Activated naive CD8-positive, alpha-beta T cell (primary cell): ENCODE results near the gene ARMC2.
A peak's percentile ranks its signal among the peaks of the same experiment; 100 is the strongest.

Experiments used
- H3K27ac Mint-ChIP-seq: one replicate; pipeline ENCODE4 v1.8.0; 2021; ENCODE audit warnings: mixed read lengths
- H3K27me3 Mint-ChIP-seq: one replicate; pipeline ENCODE4 v1.8.0; 2021; ENCODE audit warnings: mixed read lengths
- H3K36me3 Mint-ChIP-seq: one replicate; pipeline ENCODE4 v1.8.0; 2021; ENCODE audit warnings: mixed read lengths
- H3K4me1 Mint-ChIP-seq: one replicate; pipeline ENCODE4 v1.8.0; 2021; ENCODE audit warnings: low read depth, mixed read lengths
- H3K4me3 Mint-ChIP-seq: one replicate; pipeline ENCODE4 v1.8.0; 2021; ENCODE audit warnings: mild to moderate bottlenecking, mixed read lengths
- H3K9me3 Mint-ChIP-seq: one replicate; pipeline ENCODE4 v1.8.0; 2021; ENCODE audit warnings: low read depth, mixed read lengths

Gene ARMC2

DNA sequence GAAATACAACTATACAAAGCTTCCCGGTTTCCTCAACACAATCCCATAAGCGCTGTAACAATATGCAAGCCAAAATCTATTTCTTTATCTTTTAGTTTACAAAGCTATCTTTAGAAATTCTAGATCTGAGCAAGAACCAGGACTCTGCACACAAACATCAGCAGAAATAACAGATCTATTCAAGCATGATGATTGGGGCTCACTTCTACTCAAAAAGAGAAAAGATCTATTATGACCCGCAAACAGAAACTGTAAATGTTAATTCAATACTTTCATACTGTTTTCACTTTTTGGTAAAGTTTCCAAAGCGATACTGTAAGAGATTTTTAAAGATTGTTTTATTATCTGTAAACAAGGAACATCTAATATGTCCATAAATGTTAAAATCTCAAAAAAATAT lies 159.8 kb downstream of the ARMC2 start:
- no peaks in the 10 kb centered on the region for H3K27me3 Mint-ChIP-seq
- peak overlapping the region; percentile 83 for H3K27ac Mint-ChIP-seq
- peak overlapping the region; percentile 96 for H3K4me3 Mint-ChIP-seq
- no peaks in the 10 kb centered on the region for H3K36me3 Mint-ChIP-seq
- no peaks in the 10 kb centered on the region for H3K9me3 Mint-ChIP-seq
- H3K4me1 Mint-ChIP-seq = peaks cover 72% of the 10 kb centered on the region

DNA sequence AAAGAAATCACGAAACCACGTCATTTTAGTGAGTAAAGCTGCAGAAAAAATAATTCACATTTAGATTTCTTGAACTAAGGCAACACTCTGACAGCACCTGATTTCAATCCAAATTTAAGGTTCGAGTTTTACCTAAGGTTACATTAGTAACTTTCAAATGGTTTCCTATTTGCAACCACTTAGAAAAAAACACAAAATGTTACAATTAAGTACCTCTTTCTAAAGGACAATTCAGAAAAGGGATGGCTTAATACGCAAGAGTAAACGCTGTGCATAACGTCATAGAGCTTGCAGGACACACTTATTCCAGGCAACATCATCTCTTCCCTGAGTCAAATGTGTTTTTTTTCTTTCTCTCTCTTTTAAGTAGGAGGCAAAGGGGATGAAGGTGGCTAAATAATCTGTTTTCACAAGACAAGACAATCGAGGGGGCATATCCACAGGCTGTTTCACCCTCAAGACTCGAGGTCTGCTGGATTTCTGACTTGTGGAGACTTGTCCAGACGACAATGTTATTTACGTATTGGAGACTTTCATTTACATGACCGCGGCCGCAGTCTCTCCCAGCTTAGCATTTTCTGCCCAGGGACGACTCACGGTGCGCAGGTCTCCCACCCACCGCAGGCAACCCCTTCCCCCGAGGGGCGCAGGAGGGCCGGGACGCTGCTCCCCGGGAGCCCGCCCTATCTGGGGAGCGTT lies 160.5 kb downstream of the ARMC2 start:
- Mint-ChIP-seq H3K4me3 (peak overlapping the region; percentile 96), H3K4me1 (peaks cover 76% of the 10 kb centered on the region)

DNA sequence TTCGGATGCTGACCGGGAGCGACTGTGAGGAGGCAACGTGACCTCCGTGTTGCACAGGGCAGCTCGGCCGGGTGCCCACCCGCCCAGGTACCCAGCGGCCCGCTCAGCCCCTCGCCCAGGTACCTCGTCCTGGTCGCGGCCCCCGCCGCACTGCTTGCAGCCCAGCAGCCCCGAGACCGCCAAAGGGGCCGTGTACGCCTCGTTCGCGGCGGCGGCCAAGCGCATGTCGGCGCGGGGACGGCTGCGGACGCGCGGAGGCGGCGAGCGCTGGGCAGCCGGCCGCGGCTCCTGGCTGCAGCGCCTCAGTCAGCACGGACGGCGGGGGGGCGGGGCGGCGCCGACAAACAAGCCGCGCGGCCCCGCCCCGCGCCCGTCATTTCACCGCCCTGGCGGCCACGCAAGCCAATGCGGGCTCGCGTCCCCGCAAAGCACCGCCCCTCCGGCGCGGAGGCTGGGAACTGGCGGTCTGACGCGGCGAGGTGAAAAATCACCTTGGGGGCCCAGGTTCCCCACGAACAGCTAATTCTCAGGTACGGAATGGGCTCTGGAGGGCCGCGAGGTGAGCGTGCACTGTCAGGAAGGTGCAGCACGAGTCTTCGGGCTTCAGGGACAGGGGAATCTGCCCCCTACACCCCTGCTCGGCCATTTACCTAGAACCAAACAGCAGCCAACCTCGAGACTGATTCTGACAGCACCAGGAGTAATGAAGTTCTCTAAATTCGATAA lies 161.2 kb downstream of the ARMC2 start:
- H3K9me3 Mint-ChIP-seq = no peaks in the 10 kb centered on the region
- H3K4me3 Mint-ChIP-seq = peak overlapping the region; percentile 97
- H3K27me3 Mint-ChIP-seq = no peaks in the 10 kb centered on the region
- H3K36me3 Mint-ChIP-seq = no peaks in the 10 kb centered on the region
- H3K4me1 Mint-ChIP-seq = peaks cover 78% of the 10 kb centered on the region
- peak overlapping the region; percentile 99 for H3K27ac Mint-ChIP-seq

More for the DNA sequence above, 160.5 kb downstream of the ARMC2 start:
- Mint-ChIP-seq H3K27ac (peak overlapping the region; percentile 90), H3K36me3 (no peaks in the 10 kb centered on the region), H3K27me3 (no peaks in the 10 kb centered on the region), H3K9me3 (no peaks in the 10 kb centered on the region)

DNA sequence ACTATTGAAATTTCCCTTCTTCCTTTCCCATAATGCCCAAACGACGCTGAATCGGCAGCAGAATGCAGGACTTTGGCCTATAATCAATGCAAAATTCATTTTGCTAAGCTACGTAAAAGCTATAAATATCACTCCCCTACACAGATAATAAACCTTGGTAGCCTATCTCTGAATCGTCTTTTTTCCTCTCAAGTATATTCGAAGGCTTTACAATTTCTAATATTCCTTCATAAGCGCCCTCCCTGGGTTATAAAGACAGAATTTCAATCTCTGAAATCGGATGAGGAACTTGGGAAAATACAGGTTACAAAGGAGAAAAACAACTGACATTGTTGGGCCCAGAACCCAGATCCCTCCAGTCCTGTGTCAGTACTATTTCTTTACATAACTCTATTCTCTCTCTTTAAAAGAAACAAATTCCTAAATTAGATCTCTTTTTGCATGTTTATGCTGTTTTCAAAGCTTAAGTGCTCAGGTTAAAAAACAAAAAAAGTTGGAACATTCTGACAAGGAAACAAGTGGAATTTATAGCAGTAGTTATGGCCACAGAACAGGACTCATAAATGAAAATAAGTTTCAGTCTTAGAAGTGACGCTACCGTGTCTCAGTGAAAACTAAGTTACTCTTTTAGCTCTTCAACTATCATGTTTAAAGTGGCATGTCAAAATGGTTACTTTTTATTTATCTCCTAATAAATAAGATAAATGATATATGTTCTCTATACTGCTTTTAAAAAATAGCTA lies 161.9 kb downstream of the ARMC2 start:
- Mint-ChIP-seq H3K27me3 (no peaks in the 10 kb centered on the region), H3K9me3 (no peaks in the 10 kb centered on the region), H3K4me3 (peak overlapping the region; percentile 97), H3K36me3 (no peaks in the 10 kb centered on the region), H3K4me1 (peaks cover 78% of the 10 kb centered on the region), H3K27ac (peak overlapping the region; percentile 99)

DNA sequence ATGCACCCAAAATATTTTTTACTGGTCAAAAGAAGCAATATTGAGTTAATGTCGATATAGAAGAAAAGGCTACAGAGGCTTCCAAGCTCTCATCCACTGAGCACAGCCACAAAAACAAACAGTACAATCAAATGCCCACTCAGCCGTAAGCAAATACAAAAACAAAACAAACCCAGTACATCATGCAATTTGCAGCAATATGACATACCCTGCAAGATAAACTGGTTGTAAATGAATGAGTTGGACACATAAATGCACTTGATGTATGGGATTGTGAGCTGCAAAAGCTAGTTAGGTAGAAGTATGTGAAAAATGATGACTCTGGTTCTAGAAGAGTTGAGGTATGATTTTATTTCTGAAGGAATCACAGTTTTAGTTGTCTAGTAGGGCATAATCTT lies 162.5 kb downstream of the ARMC2 start:
- Mint-ChIP-seq H3K36me3 (no peaks in the 10 kb centered on the region), H3K9me3 (no peaks in the 10 kb centered on the region), H3K27ac (peak overlapping the region; percentile 51), H3K4me1 (peaks cover 80% of the 10 kb centered on the region), H3K27me3 (no peaks in the 10 kb centered on the region), H3K4me3 (peak overlapping the region; percentile 4)

DNA sequence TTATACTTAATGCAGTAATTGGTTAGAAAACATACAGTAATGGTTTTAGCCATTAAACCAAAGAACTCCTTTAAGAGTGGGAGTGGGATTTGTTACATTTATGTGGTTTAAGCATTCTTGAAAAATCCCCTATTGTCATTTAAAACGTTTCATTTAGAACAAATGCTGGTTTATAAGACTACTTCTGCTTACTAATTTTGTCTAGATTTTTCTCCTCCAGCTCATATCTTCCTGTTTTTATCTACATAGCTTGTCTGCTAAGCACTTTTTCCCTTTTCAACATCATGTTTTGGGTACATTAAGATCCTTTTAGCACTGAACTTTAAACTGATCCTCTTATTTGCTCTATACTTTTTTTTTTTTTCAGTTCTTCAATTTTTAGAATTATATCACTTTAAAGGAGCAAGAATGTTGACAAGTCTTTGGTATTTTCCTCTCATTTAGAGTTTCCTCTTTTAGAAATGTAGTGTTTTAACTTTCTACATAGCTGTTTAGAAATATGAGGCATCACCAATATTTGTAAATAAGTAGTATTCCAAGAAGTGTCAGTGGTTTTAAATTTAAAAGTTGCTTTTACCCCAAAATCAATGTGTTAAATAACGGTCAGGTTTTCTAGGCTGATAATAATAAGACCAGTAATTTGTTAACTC lies 165.6 kb downstream of the ARMC2 start:
- Mint-ChIP-seq H3K4me1 (peaks cover 53% of the 10 kb centered on the region), H3K27ac (peak overlapping the region; percentile 90), H3K36me3 (no peaks in the 10 kb centered on the region), H3K4me3 (peak overlapping the region; percentile 17), H3K27me3 (no peaks in the 10 kb centered on the region), H3K9me3 (no peaks in the 10 kb centered on the region)

DNA sequence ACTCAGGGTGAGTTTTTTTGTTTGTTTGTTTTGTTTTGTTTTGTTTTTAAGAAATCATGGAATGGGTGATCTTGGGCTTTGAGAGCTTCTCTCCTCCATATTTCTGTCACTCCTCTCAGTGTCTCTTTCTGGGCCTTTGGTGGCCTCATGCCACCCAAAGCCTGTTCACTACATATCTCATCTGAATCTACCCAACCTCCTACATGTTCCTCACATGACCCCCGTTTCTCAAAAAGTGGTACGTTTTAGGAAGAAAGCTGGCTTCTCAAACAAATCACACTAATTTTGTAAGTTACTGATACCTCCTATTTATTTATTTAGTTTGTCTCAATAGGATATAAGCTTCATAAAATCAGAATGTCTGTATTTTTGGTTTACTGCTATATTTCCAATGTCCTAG lies 166.4 kb downstream of the ARMC2 start:
- peak overlapping the region; percentile 17 for H3K4me3 Mint-ChIP-seq
- peaks cover 58% of the 10 kb centered on the region for H3K4me1 Mint-ChIP-seq
- H3K9me3 Mint-ChIP-seq = no peaks in the 10 kb centered on the region
- no peaks in the 10 kb centered on the region for H3K36me3 Mint-ChIP-seq
- peak overlapping the region; percentile 90 for H3K27ac Mint-ChIP-seq
- H3K27me3 Mint-ChIP-seq = no peaks in the 10 kb centered on the region

DNA sequence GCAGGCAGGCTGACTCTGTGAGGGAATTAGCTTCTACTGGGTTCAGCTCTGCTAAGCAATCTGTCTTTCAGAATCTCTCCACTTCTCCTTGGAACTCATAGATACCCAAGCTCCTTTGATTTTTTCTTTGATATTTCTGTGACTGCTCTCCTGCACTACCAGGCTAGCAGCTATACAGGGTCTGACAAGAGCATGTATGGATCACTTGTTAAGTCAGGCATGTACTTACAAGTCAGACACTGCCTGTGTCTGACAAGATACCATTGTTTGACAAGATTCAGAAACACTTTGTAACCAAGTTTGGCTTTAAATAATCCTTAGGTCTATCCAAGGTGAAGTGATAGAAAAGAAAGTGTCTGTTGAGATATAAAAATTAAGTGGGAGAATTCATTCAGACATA lies 167.0 kb downstream of the ARMC2 start:
- Mint-ChIP-seq H3K27me3 (no peaks in the 10 kb centered on the region), H3K4me3 (no peak overlapping the region), H3K4me1 (peaks cover 58% of the 10 kb centered on the region), H3K27ac (peak overlapping the region; percentile 90), H3K9me3 (no peaks in the 10 kb centered on the region), H3K36me3 (no peaks in the 10 kb centered on the region)

DNA sequence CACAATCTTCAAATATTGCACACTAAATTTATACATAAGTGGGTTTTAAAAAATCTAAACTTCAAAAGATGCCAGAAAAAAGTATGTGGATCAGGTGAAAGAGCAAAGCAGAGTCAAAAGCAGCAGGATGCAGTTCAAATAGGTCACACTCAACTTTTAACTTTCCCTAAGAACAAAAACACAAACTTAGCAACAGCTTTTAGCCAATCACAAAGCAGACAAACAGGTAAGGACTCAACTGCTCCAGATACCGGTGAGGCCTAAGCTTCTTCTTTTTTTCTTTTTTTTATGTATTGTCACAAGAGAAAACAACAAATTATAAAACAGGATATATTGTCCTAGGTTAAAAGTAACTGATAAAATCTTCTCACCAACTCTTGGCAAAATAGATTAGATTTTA lies 171.7 kb downstream of the ARMC2 start:
- no peaks in the 10 kb centered on the region for H3K27me3 Mint-ChIP-seq
- H3K9me3 Mint-ChIP-seq = no peaks in the 10 kb centered on the region
- H3K27ac Mint-ChIP-seq = peak overlapping the region; percentile 31
- no peak overlapping the region for H3K4me3 Mint-ChIP-seq
- H3K36me3 Mint-ChIP-seq = no peaks in the 10 kb centered on the region
- H3K4me1 Mint-ChIP-seq = peaks cover 26% of the 10 kb centered on the region

DNA sequence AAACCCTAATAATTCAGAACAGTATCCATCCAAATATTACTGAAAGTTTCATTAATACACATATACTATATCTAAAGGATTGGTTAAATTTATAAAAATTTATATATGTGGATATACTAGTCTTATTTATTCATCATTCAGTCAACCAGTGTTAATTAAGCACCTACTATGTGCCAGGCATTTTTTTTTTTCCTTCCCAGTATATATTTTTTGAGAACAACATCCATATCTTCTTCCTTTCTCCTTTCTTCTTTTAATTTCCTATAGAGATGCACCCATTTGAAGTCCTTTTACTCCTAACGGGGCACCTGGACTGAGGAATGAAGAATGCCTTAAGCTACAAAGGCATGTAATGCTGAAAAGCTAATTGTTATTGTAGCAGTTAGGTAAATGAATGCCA lies 173.6 kb downstream of the ARMC2 start:
- no peaks in the 10 kb centered on the region for H3K27me3 Mint-ChIP-seq
- peaks cover 3% of the 10 kb centered on the region for H3K36me3 Mint-ChIP-seq
- H3K4me3 Mint-ChIP-seq = no peak overlapping the region
- no peak overlapping the region for H3K27ac Mint-ChIP-seq
- no peaks in the 10 kb centered on the region for H3K9me3 Mint-ChIP-seq
- H3K4me1 Mint-ChIP-seq = peaks cover 28% of the 10 kb centered on the region

DNA sequence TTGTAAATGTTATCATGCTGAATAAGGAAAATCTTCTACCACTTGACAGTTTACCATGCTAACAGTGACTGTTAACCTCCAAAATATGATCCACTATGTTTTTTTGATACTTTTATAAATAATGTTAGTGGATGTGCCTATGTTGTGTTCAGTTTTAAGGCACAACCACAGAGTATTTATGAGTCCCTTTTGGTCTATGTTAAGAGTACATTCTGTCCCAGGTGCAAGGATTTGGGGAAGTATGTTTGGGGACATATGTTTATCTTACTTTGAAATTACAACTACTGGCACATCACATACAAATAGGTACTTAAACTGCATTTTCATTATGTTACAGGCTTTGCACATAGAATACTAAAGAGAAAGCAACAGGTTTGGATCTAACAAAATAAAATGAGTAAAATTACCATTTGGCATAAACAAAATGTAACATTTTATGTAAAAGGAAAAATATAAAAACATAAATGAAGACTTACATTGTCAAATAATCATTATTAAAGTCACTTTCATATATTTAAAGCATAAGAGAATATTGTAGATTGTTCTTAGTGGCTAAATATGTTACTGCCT lies 175.2 kb downstream of the ARMC2 start:
- Mint-ChIP-seq H3K9me3 (no peaks in the 10 kb centered on the region), H3K36me3 (peaks cover 3% of the 10 kb centered on the region), H3K27me3 (no peaks in the 10 kb centered on the region), H3K4me1 (peaks cover 30% of the 10 kb centered on the region), H3K4me3 (no peak overlapping the region), H3K27ac (no peak overlapping the region)
